ENCODE measurements around the gene OR6N2. TPM values are rescaled to one million over a fixed set of nuclear protein-coding genes. Genes with fewer than 3 reads are reported as not detected.

Gene OR6N2
- total and polyA plus RNA-seq, 9 of the 15 experiments (the other 6 are each of a cell fraction or from before 2014, with no cell fraction given) = not detected

GRCh38 chr1:158731707-158732106 is 49.3 kb downstream of the OR6N2 start (continued):
- TF ChIP-seq MGA (IDR thresholded peaks at IDR 0.05) (peak; percentile 15; the same call in 1 of the 2 replicates), ADNP (tag; IDR thresholded peaks at IDR 0.05) (no peak), XRCC3 (IDR thresholded peaks at IDR 0.05) (no peak), SREBF1 (IDR thresholded peaks at IDR 0.05; ENCODE audit: borderline replicate concordance, low read depth, low read length) (no peak), NR2C1 (IDR thresholded peaks at IDR 0.05) (no peak), NR2C1 (tag; IDR thresholded peaks at IDR 0.05) (0 out of 2 replicates have a peak, but pooled peaks have one; percentile 14), RAD51 (IDR thresholded peaks at IDR 0.05; ENCODE audit: borderline replicate concordance, low read depth) (peak; percentile 51; the same call in 1 of the 2 replicates), ZBTB7A (IDR thresholded peaks at IDR 0.05; ENCODE audit: borderline replicate concordance, control insufficient read depth, low read depth, low read length) (no peak), STAT5A (IDR thresholded peaks at IDR 0.05; ENCODE audit: borderline replicate concordance, low read length) (no peak), ZNF592 (IDR thresholded peaks at IDR 0.05) (peak; percentile 45; the same call in 1 of the 2 replicates), ZNF778 (CRISPR knock-in tag; IDR thresholded peaks at IDR 0.05) (no peak), ESRRA (IDR thresholded peaks at IDR 0.05; ENCODE audit: borderline replicate concordance, low read depth) (no peak)

All from K562 (cell line).